HG03108 (cell line): ENCODE data around the gene PEMT.

Experiments
- ATAC-seq: cut with Tn5 transposase; IDR thresholded peaks from one replicate; pipeline ENCODE4 v1.9.1; 2021; ENCODE audit warnings: moderate library complexity; ENCODE audit not compliant: unreplicated experiment

PEMT gene

DNA sequence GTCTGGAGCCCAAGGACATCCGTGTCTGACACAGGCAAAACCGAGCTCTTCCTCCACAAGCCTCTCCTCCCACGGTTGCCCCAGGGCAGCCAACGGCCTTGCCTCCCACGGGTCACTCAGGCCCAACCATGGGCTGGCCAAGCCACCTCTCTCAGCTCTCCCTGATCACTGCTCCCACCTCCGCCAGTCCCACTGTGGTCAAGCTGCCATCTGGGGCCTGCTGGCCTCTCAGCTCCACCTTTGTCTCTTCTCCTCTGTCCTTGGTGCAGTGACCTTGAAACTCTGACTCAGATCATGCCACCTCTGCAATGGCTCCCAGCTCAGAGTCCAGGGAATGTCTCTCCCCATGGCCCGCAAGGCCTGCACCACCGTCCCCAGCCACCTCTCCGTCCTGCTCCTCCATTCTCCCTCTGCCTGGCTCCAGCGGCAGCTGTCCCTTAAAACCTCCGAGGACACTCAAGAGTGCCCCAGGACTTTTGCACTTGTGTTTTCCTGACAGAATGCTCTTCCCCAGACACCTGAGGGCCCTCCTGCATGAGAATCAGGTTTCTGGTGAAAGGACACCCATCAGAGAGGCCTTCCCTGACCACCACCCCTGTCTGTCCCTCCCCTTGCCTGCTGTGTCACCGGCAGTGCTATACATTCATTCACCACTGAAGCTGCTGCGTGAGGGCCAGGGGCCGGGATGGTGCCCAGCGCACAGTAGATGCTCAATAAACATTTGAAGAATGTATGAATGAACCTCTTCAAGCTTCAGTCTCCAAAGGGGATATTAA is 19.3 kb downstream of the PEMT start:
- no peak for ATAC-seq

DNA sequence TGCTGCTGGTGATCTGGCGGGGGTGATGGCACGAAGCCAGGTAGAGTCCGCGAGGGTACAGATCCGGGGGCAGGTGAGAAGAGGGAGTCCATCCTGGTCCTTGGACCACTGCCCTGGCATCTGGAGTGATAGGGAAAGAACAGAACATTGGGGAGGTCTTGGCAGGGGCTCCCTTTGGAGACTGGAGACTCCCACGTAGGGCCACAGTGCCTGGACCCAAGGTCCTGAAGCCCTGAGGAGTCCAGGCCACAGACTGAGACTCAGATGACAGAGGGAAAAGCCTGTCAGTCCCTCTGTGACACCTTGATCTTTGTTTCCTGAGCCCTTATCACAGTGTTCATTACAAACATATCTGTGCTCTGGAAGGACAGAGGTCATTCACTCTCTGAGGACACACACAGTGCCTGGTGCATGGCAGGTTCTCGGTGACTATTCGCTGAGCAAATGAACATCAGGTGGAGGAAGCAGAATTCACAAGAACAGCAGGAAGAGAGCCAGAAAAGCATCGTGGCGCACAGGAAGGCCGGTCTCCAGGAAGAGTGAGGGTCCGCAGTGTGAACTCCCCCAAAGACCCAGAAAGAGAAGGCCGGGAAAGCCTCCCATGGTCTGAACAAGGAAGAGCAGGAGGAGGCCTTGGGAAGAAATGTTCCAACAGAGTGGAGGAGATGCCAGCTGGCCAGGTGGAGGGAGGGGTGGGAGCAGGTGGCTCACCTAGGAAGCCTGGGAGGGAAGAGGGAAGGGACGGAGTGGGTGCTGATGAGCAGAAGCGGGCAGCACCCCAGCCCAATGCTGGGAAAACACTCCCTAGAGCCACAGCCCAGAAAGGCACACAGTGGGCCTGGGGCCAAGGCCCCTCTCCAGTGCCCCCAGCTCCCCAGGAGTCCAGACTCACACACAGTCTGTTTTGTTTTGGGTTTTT is 20.5 kb downstream of the PEMT start:
- no peak for ATAC-seq

DNA sequence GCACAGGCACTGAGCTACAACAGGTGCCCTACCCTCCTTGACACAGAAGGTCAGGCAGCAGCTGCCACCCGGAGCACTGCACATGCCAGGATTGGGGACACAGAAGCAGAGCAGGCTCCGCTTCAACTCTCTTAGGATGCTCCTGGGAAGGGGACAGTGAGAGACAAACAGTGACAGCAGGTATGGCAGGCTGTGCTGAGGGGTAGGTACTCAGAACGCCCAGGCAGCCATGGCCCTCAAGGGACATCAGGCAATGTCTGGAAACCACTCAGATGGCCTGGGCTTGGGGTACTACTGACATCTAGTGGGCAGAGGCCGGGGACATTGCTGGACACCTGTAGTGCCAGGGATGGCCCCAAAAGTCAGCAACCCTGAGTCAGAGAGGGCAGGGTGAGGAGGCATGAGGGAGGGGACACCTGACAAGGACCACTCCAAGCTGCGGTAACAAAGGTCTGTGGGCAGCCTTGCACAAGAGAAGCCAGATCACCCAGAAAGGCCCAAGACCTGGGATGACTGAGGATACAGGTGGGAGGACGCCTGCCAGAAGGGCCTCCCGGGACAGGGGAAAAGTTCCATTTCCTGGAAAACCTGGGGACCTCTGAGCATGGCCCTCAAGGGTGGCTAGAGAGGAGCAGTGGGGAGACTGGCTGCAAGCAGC is 21.2 kb downstream of the PEMT start:
- no peak for ATAC-seq

DNA sequence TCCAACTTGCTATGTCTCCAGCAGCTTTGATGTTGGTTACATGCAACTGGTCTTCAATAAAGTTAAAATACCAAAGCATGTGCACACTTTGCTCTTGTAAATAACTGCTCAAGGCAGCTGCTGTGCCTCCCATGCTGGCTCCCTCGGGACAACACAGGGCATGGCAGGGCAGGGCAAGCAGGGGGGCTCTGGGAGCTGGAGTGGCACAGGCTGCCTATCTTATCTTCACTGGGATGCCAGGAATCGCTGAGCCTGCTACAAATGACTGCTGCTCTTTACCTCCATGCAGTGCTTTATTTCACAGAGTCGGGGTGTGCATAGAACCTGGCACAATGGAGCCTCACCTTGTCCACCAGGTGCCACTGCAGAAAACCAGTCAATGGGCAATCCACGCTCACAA is 21.8 kb downstream of the PEMT start:
- no peak for ATAC-seq

DNA sequence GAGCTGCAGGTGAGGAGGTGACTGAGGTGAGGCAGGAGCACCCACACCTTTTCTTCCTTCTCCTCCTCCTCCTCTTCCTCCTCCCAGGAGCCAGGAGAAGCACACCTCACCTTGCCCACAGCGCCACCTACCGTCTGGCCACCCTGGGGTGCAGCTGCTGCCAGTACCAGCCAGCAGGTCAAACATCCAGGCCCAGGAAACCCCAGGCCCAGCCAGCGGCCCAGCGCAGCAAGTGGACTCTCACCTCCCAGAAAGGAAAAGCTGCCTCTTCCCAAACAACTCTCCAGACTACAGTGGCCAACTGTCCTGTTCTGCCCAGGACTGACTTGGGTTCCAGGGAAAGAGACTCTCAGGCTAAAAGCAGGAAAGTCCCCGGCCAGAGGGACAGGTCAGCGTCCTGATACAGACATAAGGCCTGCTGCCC is 22.7 kb downstream of the PEMT start:
- no peak for ATAC-seq

DNA sequence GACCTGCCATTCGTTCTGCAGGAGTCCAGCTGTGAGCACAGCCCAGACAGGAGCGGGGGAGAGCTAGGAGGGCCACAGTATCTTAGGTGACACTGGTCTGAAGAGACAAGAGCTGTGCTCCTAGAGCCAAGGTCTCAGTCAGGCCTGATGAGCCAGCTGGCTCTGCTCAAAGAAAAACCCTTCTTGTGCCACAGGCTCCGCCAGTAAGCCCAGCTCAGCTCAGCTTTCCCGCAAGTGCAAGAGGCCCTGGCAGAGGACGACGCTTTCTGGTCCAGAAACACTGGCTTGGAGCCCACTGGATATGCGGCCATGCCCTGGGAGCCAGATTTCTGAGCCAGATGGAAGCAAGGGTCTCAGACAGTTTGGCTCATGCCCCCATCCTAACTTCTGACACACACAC is 23.9 kb downstream of the PEMT start:
- no peak for ATAC-seq

DNA sequence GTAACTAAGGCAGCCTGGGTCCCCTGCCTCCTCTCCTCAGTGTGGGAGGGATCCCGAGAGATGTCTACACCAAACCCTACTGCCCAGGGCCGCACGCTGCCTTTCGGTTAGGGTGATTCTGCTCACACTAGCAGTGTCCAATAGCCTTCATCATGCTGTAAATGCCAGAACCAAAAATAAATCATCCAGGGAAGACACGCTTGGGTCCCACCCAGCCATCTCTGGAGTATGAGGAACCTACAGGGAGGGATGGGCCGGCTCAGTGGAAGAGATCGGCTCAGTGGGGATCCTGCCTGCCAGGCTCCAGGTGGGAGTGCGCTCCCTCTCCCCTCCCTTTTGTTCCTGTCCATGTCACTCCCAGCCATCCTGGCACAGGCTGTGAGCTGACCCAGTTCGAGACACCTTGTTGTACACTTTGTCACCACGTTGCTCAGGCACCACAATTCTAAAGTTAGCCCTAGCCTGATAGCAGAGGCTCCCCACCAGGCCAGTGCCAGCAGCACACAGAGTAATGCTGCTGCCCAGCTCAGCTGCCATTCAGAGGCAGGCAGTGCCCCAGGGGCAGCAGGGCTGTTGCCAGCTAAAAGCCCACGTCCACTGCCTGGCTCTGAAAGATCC is 24.5 kb downstream of the PEMT start:
- ATAC-seq, result no peak

DNA sequence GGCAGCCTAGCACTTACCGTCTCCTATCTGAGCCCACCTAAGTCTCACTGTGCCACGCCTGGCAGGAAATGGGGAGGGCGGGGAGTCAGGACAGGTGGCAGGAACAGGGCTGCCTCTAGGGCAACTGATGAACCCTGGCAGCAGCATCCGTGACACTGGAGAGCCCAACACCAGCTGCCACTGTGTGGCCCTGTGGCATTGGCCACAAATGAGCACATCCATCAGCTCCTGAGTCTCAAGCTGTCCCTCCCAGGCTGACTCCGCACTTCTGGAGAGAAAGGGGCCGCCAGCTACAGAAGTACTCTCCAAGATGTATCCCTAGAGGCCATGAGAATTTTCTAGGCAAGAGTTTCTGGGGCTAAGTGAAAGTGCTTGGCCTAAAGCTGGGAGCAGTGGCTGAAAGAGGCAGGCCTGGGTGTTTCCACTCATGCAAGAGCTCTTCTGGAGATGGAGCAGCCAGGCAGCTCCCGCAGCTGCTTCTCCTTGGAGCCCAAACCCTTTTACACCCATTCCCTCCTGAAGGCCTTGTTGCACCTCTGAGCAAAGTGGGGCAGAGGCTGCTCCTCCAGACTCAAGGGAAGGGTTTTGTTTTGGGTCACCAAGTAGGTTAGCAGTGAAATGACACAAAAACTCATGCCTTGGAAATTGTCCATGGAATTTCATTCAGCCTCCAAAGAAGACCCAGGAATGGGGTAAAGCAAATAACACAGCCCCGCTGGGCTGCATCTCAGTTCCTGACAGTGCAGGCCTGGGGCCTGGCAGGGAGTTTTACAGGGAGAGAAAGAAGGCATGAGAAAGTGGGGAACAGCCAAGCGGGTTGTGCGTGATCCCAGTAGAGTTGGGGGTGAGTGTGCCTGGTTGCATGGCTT is 25.8 kb downstream of the PEMT start:
- ATAC-seq, result no peak

DNA sequence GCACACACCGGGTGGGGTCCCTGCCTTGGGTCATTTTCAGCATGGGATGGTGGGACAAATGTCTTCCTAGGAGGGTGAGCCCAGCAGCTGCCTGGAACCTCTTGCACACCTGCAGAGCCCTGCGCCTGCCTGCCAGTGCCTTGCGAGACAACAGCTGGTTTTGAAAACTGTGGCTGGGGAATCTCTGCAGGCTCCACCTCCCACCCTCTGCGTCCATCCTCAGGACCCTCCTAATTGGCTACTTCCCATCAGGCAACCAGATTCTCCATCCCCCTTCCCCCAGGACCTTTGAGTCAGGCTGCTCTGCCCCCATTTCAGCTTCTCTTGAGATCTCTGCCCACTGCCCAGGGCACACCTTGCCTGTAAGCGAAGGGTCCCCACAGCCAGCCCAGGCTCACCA is 26.6 kb downstream of the PEMT start:
- no peak for ATAC-seq

DNA sequence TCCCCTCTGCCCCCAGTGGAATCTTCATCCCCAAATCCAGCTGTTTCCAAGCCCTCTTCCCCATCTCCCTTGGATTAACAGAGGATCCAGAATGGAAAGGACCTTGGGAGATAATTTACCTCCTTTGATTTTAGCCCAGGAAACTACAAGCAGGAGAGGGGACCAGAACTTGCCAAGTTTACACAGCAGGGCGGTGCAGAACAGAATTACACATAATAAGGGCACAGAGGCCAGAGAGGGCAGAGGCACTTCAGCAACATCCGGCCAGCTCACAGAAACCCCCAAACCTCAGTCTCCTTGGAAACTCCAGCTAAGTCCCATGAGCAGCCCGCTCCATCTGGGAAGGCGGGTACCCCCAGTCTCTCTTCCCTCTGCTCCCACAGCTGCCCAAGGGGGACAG is 27.2 kb downstream of the PEMT start:
- no peak for ATAC-seq

DNA sequence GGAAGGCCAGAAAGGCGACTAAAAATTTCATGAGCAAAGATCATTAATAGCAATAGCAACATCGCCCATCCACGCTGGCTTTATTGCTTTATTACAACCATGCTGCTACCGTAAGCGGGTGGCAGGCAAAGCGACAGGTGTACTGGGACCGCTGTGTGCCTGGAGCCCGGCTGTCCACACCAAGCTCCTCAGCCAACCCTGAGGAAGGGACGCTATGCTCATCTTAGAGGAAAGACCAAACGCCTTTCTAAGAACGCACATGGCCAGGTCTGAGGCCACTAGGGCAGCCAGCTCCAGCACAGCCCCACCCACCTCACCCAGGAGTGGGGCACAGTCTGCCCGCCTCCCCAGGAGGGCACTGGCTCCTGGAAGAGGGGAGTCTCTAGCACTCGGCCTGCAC is 28.0 kb downstream of the PEMT start:
- no peak for ATAC-seq

DNA sequence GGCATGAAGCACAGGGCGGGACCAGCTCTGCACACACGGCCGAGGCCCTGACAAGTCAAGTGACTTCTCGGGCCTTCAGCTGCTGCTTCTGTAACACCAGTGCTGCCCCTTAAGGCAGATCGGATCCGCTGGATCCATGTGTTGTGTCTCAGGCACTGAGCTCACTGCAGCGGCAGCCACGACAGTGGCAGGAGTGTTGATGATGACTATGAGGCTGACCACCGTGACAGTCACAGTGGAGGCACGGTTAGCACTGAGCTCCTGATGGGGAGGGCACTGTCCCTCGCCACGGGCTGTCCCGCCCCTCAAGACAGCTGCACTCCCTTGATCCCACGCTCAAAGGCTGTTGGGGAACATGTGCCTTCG is 29.4 kb downstream of the PEMT start:
- ATAC-seq, result no peak

DNA sequence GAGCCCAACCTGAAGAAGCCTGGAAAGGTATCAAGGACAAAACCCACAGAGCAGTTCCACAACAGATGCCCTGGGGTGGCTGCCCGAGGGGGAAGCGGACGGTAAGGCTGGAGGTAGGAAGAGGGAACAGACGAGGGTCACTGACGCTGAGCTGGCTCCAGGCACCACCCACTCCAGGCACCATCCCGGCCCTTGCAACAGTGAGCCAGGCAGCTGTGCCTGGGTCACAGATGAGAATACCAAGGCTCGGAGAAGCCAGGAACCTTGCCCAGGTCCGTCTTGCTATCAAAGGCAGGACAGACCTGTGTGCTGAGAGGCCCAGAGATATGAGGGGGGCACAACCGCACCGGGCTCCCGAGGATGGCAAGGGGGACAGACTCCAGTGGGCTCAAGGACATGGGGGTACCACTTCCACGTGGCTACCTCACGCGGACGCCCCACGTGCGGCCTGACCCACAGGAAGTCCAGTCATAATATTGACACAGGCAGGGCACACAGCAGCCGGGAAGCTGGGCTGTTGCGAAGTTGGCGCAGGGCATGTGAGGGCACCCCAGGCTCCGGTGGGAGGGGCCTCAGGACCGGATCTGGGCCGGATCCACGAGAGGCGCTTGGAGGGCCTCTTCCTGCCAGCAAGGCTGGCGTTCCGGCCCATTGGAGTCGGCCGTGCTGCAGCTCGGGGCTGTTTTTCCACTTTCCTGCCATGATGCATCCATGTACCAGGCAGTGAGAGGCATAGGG is 29.9 kb downstream of the PEMT start:
- ATAC-seq, result no peak

DNA sequence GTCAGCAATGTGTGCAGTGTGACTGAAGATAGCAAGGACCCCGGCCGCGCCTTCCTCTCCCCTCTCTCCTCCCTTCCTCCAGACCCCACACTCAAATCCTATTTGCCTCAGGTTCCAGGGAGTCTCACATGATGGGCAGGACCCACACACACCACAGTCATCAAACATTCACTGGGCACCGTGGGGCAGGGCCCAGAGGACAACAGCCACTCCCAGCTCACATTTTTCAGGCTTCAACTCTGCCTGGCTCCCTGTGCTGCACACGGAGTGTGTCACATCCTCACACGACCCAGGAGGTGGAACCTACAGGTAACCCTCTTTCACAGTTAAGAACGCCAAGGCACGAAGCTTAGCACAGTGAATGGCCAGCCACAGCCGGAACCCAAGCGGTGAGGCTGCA is 30.5 kb downstream of the PEMT start:
- no peak for ATAC-seq

DNA sequence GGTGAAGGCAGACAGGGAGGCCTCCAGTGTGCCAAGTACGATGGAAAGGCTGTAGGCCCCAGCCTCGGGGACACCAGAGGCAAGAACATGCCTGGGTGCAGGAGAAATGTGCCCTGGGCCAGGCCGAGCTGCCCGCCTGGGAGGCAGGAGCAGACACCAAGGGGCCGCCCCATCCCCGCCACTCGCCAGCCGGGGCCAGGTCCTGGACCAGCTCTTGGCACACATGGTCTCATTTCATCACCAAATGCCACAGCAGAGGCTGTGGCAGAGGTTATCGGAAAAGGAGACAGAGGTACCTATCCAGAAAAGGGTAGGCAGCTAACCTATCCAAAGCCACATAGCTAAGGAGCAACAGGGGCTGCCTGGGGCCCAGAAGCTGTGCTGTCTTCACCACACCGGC is 31.3 kb downstream of the PEMT start:
- ATAC-seq, result no peak

DNA sequence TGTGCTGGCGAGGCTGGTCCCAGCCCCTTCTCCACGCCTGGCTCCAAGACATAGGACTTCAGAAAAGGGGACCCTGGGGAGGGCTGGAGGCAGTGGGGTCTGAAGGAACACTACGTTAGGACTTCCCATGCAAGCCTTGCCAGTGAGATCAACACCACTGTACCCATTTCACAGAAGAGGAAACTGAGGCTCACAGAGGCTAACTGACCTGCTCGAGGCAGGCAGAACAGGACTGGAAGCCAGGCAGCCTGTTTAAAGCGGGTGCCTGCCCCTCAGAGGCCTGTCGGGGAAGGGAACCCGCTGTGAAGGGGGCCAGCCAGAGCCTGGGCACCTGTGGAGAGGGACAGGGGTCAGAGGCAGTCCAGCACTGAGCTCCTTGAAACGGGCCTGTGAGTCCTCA is 32.3 kb downstream of the PEMT start:
- ATAC-seq, result no peak

DNA sequence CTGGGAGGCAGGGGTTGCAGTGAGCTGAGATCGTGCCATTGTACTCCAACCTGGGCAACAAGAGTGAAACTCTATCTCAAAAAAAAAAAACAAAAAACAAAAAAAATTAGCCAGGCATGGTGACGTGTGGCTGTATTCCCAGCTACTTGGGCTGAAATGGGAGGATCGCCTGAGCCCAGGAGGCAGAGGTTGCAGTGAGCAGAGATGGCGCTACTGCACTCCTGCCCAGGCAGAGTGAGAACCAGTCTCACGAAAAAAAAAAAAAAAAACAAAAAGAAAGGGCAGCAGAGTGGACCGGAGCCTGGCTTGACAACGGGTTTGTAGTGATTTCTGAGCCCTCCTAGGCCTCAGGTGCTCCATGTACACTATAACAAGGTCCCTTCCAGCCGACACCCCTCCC is 33.1 kb downstream of the PEMT start:
- ATAC-seq, result no peak

DNA sequence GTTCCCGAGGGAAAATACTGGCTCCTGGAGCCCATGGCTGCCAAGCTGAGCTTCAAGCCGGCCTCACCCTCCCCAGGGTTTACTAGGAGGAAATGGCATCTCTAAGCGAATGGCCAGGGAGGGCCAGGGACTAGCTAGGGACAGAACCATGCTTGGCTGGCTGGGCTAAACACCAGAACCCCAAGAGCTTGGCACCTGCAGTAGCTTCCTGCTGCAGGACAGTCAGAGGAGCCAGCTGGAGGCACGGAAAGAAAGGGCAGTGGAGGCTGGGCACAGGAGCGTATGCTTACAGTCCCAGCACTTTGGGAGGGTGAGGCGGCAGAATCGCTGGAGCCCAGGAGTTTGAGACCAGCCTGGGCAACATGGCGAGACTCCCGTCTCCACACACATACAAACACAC is 33.7 kb downstream of the PEMT start:
- ATAC-seq, result no peak

DNA sequence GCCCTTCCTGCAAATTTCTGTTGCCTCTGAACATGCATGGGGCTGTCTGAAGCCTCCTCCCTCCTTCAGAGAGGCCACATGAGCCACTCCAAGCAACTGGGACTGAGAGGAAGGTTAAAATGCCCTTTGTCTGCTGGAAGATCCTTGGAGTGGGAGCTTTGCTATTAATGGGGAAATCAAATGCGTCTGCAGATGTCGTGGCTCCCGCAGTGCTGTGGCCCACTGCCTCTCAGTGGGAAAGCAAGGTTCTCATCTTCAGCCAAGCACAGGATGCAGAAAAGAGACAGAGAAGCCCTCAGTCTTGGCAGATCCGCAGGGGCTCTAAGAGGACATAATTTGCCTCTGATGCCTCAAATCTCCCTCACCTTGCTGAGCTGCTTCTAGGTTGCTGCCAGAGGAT is 34.8 kb downstream of the PEMT start:
- ATAC-seq, result no peak

DNA sequence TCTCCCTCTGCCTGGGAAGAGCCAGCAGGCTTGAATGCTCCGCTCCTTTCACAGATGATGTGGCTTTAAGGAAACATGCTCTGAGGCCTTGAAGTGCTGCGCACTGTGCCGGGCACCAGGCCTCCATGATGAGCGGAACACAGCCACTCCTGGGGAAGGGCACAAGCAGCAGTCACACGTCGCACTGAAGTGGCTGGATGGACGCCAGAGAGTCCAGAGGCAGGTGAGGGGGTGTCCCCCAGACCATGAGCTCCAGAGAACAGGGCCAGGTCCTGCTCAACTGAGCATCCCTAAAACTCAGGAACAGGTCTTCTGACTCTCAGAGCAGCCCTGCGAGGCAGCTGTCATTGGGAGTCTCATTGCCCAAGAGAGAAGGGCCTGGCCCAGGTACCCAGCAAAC is 35.6 kb downstream of the PEMT start:
- no peak for ATAC-seq
